HG03159 (cell line): ENCODE results near the gene ZNF439.
"Not testable (repeated sequence)": the region's sequence is repeated elsewhere in the genome, so short reads cannot be mapped to it uniquely, and the experiment has no call there.

Experiments
- ATAC-seq: cut with Tn5 transposase; IDR thresholded peaks from one replicate; pipeline ENCODE4 v1.9.1; 2021; ENCODE audit warnings: mild to moderate bottlenecking, moderate library complexity; ENCODE audit not compliant: unreplicated experiment

ZNF439 gene

GRCh38 chr19:11867766-11868165 is 19.2 kb downstream of the ZNF439 start:
- not testable (repeated sequence) for ATAC-seq

- ATAC-seq, result no peak
Measured at GRCh38 chr19:11868188-11868587, 19.7 kb downstream of the ZNF439 start.

- ATAC-seq, result no peak
Measured at GRCh38 chr19:11872624-11873023, 24.1 kb downstream of the ZNF439 start.

GRCh38 chr19:11873762-11874161 is 25.2 kb downstream of the ZNF439 start:
- no peak for ATAC-seq

- ATAC-seq, result not testable (repeated sequence)
Measured at GRCh38 chr19:11879687-11880266, 31.3 kb downstream of the ZNF439 start.

- no peak for ATAC-seq
Measured at GRCh38 chr19:11880598-11880997, 32.1 kb downstream of the ZNF439 start.

- ATAC-seq, result no peak
Measured at GRCh38 chr19:11881151-11881800, 32.8 kb downstream of the ZNF439 start.

GRCh38 chr19:11882606-11883005 is 34.1 kb downstream of the ZNF439 start:
- no peak for ATAC-seq

- ATAC-seq, result no peak
Measured at GRCh38 chr19:11887234-11887610, 38.7 kb downstream of the ZNF439 start.

- no peak for ATAC-seq
Measured at GRCh38 chr19:11887611-11888531, 39.3 kb downstream of the ZNF439 start, which contains the start of gene ZNF69. Gene ZNF69 (plus strand): TSS chr19:11887782. CDS start chr19:11887924, 142 bp downstream.

GRCh38 chr19:11889901-11890300 is 41.4 kb downstream of the ZNF439 start:
- ATAC-seq, result not testable (repeated sequence)

- no peak for ATAC-seq
Measured at GRCh38 chr19:11890634-11891033, 42.1 kb downstream of the ZNF439 start.

GRCh38 chr19:11894851-11895250 is 46.3 kb downstream of the ZNF439 start:
- no peak for ATAC-seq

- ATAC-seq, result no peak
Measured at GRCh38 chr19:11902228-11902627, 53.7 kb downstream of the ZNF439 start.

- ATAC-seq, result no peak
Measured at GRCh38 chr19:11905928-11906327, 57.4 kb downstream of the ZNF439 start.

- ATAC-seq, result not testable (repeated sequence)
Measured at GRCh38 chr19:11911937-11912336, 63.4 kb downstream of the ZNF439 start.

GRCh38 chr19:11914417-11915051 is 66.0 kb downstream of the ZNF439 start:
- not testable (repeated sequence) for ATAC-seq
